ENCODE results near the gene UBXN11.

UBXN11 gene

DNA sequence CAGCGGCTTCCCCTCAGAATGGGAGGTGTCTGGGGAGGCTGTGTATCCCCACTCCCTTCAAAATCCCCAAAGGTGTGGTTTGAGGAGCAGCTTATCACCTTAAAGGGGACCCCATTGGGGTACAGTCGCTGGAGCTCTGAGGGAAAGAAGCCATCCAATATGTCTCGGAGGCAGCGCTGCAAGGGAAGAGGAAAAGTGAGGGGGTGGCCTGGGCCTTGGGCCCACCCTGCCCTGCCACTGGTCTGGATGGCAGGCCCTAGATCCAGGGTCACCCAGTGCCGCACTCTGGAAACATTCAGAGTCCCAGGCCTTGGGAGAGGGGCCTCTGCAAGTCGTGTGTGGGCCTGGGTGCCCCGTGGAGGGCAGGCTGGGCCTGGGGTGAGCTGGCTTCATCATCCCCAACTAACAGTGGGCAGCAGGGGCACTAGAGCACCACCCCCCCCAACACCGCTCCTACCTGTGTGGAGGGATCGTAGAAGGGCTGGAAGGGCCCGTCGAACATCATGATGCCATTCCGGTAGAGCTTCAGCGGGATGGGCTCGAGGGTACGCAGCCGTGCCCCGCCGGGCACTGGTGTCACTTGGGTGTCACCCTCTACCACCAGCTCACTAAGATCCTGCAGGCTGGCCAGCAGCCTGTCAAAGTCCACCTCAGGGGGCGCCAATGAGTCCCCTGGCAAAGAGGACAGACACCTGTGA, 20.9 kb downstream of the UBXN11 start:
- no peak for DNase-seq (ENCODE audit: low spot score)

- DNase-seq (ENCODE audit: low spot score) = peak; percentile 97
Measured at GRCh38 chr1:26284597-26285347, 21.7 kb downstream of the UBXN11 start.

GRCh38 chr1:26283871-26284596, 22.4 kb downstream of the UBXN11 start:
- no peak for DNase-seq (ENCODE audit: low spot score)

DNA sequence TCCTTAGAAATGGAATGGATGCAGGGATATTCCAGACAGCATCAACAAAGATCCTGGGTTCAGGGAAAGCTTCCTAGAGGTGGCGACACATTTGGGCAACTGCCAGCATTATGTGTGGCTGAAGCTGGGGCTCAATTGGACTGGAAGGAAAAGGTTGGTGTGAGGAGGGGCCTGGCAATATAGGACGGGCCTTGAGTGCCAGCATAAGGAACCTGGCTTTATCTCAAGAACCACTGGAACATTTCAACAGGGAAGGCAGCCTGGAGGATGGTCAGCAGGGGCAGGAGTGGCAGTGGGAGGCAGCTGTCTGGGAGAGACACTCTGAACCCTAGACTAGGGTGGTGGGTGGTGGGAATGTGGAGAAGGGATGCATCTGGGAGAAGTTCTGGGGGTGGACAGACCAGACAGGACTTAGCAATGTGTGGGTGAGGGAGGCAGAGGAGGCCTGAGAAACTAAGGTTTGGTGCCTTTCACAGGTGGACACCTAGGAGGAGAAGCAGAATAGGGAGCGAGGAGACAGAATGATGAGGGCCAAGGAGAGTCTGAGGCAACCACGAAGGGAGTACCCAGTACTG, 23.1 kb downstream of the UBXN11 start:
- no peak for DNase-seq (ENCODE audit: low spot score)

GRCh38 chr1:26282401-26282918, 24.0 kb downstream of the UBXN11 start:
- no peak for DNase-seq (ENCODE audit: low spot score)

- DNase-seq (ENCODE audit: low spot score) = no peak
Measured at GRCh38 chr1:26281971-26282370, 24.5 kb downstream of the UBXN11 start.

GRCh38 chr1:26281091-26281958, 25.1 kb downstream of the UBXN11 start:
- no peak for DNase-seq (ENCODE audit: low spot score)

- DNase-seq (ENCODE audit: low spot score) = peak; percentile 25
Measured at GRCh38 chr1:26280333-26281042, 25.9 kb downstream of the UBXN11 start.

DNA sequence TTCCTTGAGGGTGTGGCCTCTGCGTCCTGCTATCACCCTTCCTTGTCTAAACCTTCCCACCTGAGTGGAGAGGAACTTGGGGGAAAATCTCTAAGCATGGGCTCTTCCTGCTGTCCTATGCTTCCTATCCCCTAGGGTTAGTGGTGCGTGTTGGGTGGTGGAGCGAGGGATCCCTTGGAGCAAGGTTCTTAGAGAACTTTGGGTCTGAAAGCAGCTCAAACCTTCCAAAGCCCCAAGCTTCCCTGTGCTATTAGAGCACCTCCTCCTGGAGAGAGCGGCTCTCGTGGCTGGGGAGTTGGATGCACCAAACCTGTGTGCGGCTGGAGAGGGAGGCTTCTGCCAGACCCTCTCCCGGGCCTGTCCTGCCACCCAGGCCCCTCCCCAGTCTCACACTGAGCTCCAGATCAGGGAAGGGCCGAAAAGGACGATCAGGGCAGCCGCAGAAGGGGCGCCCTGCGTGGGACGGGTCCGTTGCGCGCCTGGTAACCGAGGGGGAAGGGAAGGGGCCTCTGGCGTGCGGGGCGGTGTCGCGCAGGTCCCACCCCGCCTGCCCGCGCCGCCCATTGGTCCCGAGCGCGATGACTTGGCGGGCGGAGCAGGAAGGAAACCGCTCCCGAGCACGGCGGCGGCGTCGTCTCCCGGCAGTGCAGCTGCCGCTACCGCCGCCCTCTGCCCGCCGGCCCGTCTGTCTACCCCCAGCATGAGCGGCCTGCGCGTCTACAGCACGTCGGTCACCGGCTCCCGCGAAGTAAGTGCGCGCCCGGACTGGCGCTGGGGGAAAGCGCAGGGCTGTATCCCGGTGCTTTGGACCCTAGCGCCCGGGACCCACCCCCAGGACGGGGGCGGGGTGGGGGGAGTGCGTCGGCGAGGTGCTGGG, 26.7 kb downstream of the UBXN11 start, which contains the start of gene SH3BGRL3:
SH3BGRL3 (plus strand) TSS at position 631 of the 877 bp plus-strand sequence; CDS start at position 701, 70 bp downstream.
- DNase-seq (ENCODE audit: low spot score) = peak; percentile 83

DNA sequence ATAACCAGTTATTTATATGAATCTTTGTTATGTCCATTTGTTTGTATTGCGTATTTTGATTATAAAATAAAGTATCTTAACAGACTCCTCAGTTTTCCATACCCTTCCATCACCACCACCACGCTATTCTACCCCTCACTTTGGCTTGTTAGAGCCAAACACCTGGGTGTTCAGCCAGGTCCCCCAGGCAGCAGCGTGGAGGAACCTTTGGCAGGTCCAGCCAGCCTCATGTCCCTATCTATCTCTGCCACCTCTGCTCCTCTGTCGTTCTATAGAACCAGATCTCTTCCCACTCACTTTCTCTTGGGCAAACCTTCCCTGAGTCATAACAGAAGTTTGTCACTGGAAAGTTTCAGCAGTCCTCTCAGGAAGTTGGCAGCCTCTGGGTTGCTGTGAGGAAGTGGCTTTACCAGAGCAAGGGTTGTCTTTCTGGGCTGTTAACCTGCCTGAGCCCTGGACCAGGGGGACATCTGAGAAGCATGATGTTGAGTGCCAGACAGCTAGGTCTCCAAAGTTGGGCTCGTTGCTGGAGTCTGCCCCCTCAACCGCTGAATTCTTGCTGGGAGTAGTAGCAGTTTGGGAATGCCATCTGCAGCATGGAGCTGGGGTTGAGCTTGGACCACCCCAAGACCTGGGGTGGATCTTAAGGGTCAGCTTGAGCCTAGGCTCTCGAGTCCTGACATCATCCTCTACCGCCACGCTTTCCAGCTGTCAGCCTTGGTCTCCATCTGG, 27.5 kb downstream of the UBXN11 start:
- DNase-seq (ENCODE audit: low spot score) = peak; percentile 30

DNA sequence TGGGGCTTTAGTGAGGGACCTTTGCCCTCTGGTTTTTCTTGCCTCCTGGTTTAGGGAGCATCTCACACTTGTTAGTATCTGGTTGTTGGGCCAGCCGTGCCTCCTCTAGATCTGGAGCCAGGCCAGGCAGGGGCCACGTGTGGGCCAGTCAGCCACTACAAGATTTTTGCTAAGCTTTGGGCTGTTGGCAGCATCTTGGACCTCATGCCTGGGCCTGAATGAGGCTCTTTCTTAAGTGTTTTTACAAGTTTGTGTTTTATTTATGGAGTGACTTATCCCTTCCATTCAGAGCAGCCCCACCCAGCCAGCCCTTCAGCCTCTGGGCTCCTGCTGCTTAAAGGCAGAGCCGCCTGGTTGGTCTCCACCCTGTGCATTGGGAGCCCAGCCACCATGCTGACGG, 28.1 kb downstream of the UBXN11 start:
- no peak for DNase-seq (ENCODE audit: low spot score)

DNA sequence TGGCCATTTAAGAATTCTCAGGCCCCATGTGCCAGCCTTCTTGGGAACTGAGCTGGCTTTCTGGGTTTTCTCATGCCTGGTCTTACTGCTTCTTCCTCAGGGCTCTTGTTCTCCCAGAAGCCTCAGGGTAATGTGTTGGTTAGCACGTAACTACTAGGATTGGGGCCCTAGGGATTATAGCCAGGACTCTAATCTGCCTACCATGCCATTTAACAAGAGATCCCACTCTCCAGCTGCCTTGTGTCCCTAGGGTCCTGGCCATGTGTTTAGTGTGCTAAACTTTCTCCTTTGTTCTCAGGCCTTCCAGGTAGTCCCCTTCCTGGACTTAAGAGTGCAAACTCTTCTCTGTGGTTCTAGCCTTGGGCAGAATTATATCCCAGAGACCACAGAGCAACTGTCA, 28.7 kb downstream of the UBXN11 start:
- DNase-seq (ENCODE audit: low spot score) = no peak

GRCh38 chr1:26277261-26277661, 29.2 kb downstream of the UBXN11 start:
- no peak for DNase-seq (ENCODE audit: low spot score)

GRCh38 chr1:26276432-26276838, 30.0 kb downstream of the UBXN11 start:
- DNase-seq (ENCODE audit: low spot score) = no peak

DNA sequence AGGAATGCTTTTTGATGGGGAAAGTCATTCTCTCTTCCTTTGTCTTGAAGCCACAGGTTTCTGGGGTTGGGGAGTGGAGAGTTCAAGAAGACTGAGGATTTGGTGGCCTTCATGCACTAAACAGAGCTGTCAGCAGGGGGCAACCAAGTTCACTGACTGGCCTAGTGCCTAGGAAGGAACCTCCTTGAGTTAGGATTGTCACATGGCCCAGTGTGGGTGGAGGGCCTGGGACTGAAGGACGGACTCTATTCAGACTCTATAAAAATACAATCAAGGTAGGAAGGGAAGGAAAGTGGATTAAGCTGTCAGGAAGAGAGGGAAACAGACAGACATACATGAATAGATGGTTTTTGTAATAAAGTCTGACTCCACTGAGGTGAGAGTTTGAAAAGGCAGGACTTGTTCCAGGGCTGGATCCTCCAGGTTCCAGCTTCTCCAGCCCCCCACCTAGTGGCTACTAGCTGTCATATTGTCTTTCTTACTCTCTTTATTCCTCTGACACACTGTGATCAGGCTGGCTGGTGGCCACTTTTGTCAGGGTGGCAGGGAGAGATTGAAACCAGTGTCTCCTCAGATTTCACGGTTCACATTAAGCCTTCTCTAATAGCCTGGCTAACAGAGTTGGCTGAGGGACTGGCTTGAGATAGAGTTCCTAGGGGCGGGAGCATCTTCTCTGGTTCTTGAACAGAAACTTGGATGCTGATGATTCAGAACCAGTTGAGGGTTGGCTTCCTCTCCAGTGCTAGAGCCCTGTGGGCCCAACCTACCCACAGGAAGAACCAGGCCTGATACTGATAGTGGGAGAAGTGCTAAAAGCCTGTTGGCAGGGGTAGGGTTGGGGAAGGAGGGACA, 30.6 kb downstream of the UBXN11 start:
- peak; percentile 85 for DNase-seq (ENCODE audit: low spot score)

GRCh38 chr1:26274801-26275425, 31.5 kb downstream of the UBXN11 start:
- no peak for DNase-seq (ENCODE audit: low spot score)

- DNase-seq (ENCODE audit: low spot score) = no peak
Measured at GRCh38 chr1:26269198-26269550, 37.3 kb downstream of the UBXN11 start.
